ENCODE data around the gene ZBTB16.

The ZBTB16 gene

GRCh38 chr11:114213622-114214021 is 154.1 kb downstream of the ZBTB16 start:
- no peak for DNase-seq (ENCODE audit: low read depth)

GRCh38 chr11:114215428-114215827 is 155.9 kb downstream of the ZBTB16 start:
- DNase-seq (ENCODE audit: low read depth) = no peak

- no peak for DNase-seq (ENCODE audit: low read depth)
Observed at GRCh38 chr11:114215871-114216795, 156.6 kb downstream of the ZBTB16 start.

GRCh38 chr11:114216796-114217180 is 157.3 kb downstream of the ZBTB16 start:
- no peak for DNase-seq (ENCODE audit: low read depth)

- no peak for DNase-seq (ENCODE audit: low read depth)
Observed at GRCh38 chr11:114218508-114218907, 159.0 kb downstream of the ZBTB16 start.

- DNase-seq (ENCODE audit: low read depth) = no peak
Observed at GRCh38 chr11:114219559-114220349, 160.2 kb downstream of the ZBTB16 start.

GRCh38 chr11:114221037-114221436 is 161.5 kb downstream of the ZBTB16 start:
- DNase-seq (ENCODE audit: low read depth) = no peak

- no peak for DNase-seq (ENCODE audit: low read depth)
Observed at GRCh38 chr11:114225661-114226060, 166.2 kb downstream of the ZBTB16 start.

- DNase-seq (ENCODE audit: low read depth) = no peak
Observed at GRCh38 chr11:114226356-114226755, 166.8 kb downstream of the ZBTB16 start.

GRCh38 chr11:114228435-114229411 is 169.2 kb downstream of the ZBTB16 start:
- no peak for DNase-seq (ENCODE audit: low read depth)

- DNase-seq (ENCODE audit: low read depth) = no peak
Observed at GRCh38 chr11:114230031-114230704, 170.7 kb downstream of the ZBTB16 start.

GRCh38 chr11:114232400-114233059 is 173.0 kb downstream of the ZBTB16 start:
- DNase-seq (ENCODE audit: low read depth) = no peak

- DNase-seq (ENCODE audit: low read depth) = no peak
Observed at GRCh38 chr11:114233755-114234154, 174.2 kb downstream of the ZBTB16 start.

GRCh38 chr11:114236829-114237228 is 177.3 kb downstream of the ZBTB16 start:
- no peak for DNase-seq (ENCODE audit: low read depth)

GRCh38 chr11:114237321-114238280 is 178.1 kb downstream of the ZBTB16 start:
- DNase-seq (ENCODE audit: low read depth) = no peak

GRCh38 chr11:114239753-114240161 is 180.2 kb downstream of the ZBTB16 start:
- no peak for DNase-seq (ENCODE audit: low read depth)

- no peak for DNase-seq (ENCODE audit: low read depth)
Observed at GRCh38 chr11:114242032-114242431, 182.5 kb downstream of the ZBTB16 start.

- DNase-seq (ENCODE audit: low read depth) = no peak
Observed at GRCh38 chr11:114243461-114244372, 184.2 kb downstream of the ZBTB16 start.
